T-helper 2 cell treated with Interferon-gamma antibody and Interleukin-4, amounts not matched to agents 5 μg/mL and 100 μg/mL, for 36 hours (primary cell): Measurements from ENCODE around the gene VRK1.

Source experiments
- DNase-seq: peaks from one replicate; pipeline ENCODE4 v3.0.0; 2021; ENCODE audit warnings: low spot score
- H3K27ac Mint-ChIP-seq: one replicate; pipeline ENCODE4 v1.8.0; 2021; ENCODE audit warnings: mild to moderate bottlenecking, mixed read lengths
- H3K27me3 Mint-ChIP-seq: one replicate; pipeline ENCODE4 v1.8.0; 2021; ENCODE audit warnings: low read depth, mixed read lengths
- H3K36me3 Mint-ChIP-seq: one replicate; pipeline ENCODE4 v1.8.0; 2021; ENCODE audit warnings: low read depth, mixed read lengths
- H3K4me1 Mint-ChIP-seq: one replicate; pipeline ENCODE4 v1.8.0; 2021; ENCODE audit warnings: low read depth, mixed read lengths
- H3K4me3 Mint-ChIP-seq: one replicate; pipeline ENCODE4 v1.8.0; 2022; ENCODE audit warnings: mild to moderate bottlenecking, moderate library complexity, mixed read lengths
- H3K9me3 Mint-ChIP-seq: one replicate; pipeline ENCODE4 v1.8.0; 2021; ENCODE audit warnings: mixed read lengths

Gene VRK1

GRCh38 chr14:96776791-96777190, 20.4 kb upstream of the VRK1 start:
- Mint-ChIP-seq H3K36me3 (no peaks in the 10 kb centered on the region), H3K4me3 (no peak overlapping the region), H3K27me3 (peaks cover 14% of the 10 kb centered on the region), H3K9me3 (no peaks in the 10 kb centered on the region), H3K27ac (no peak overlapping the region), H3K4me1 (no peaks in the 10 kb centered on the region)
- DNase-seq = no peak

GRCh38 chr14:96780500-96780899, 16.7 kb upstream of the VRK1 start:
- DNase-seq = no peak
- Mint-ChIP-seq H3K9me3 (no peaks in the 10 kb centered on the region), H3K36me3 (no peaks in the 10 kb centered on the region), H3K4me1 (no peaks in the 10 kb centered on the region), H3K27me3 (peaks cover 21% of the 10 kb centered on the region), H3K4me3 (no peak overlapping the region), H3K27ac (no peak overlapping the region)

GRCh38 chr14:96781371-96781770, 15.8 kb upstream of the VRK1 start:
- H3K27ac Mint-ChIP-seq = no peak overlapping the region
- H3K4me1 Mint-ChIP-seq = no peaks in the 10 kb centered on the region
- H3K4me3 Mint-ChIP-seq = no peak overlapping the region
- no peaks in the 10 kb centered on the region for H3K9me3 Mint-ChIP-seq
- H3K36me3 Mint-ChIP-seq = no peaks in the 10 kb centered on the region
- DNase-seq = no peak
- H3K27me3 Mint-ChIP-seq = peaks cover 25% of the 10 kb centered on the region

- DNase-seq = no peak
- H3K4me1 Mint-ChIP-seq = no peaks in the 10 kb centered on the region
- no peaks in the 10 kb centered on the region for H3K36me3 Mint-ChIP-seq
- no peak overlapping the region for H3K4me3 Mint-ChIP-seq
- peaks cover 28% of the 10 kb centered on the region for H3K27me3 Mint-ChIP-seq
- no peaks in the 10 kb centered on the region for H3K9me3 Mint-ChIP-seq
- H3K27ac Mint-ChIP-seq = no peak overlapping the region
These were observed 14.7 kb upstream of the VRK1 start for GRCh38 chr14:96782436-96782835.

GRCh38 chr14:96783043-96783914, 13.9 kb upstream of the VRK1 start:
- Mint-ChIP-seq H3K27ac (no peak overlapping the region), H3K9me3 (no peaks in the 10 kb centered on the region), H3K27me3 (peaks cover 25% of the 10 kb centered on the region), H3K36me3 (no peaks in the 10 kb centered on the region), H3K4me1 (no peaks in the 10 kb centered on the region), H3K4me3 (no peak overlapping the region)
- DNase-seq = no peak

- peaks cover 25% of the 10 kb centered on the region for H3K27me3 Mint-ChIP-seq
- no peak overlapping the region for H3K27ac Mint-ChIP-seq
- no peak for DNase-seq
- H3K9me3 Mint-ChIP-seq = no peaks in the 10 kb centered on the region
- no peak overlapping the region for H3K4me3 Mint-ChIP-seq
- H3K36me3 Mint-ChIP-seq = no peaks in the 10 kb centered on the region
- no peaks in the 10 kb centered on the region for H3K4me1 Mint-ChIP-seq
These were observed 13.3 kb upstream of the VRK1 start for GRCh38 chr14:96783915-96784224.

- Mint-ChIP-seq H3K9me3 (no peaks in the 10 kb centered on the region), H3K36me3 (no peaks in the 10 kb centered on the region), H3K4me1 (peaks cover under 1% of the 10 kb centered on the region), H3K4me3 (no peak overlapping the region), H3K27ac (no peak overlapping the region), H3K27me3 (peaks cover 21% of the 10 kb centered on the region)
- DNase-seq = no peak
These were observed 7.0 kb upstream of the VRK1 start for GRCh38 chr14:96790186-96790585.

- Mint-ChIP-seq H3K4me3 (no peak overlapping the region), H3K27ac (no peak overlapping the region), H3K4me1 (peaks cover 3% of the 10 kb centered on the region), H3K9me3 (no peaks in the 10 kb centered on the region), H3K27me3 (peaks cover 19% of the 10 kb centered on the region), H3K36me3 (no peaks in the 10 kb centered on the region)
- DNase-seq = no peak
These were observed 6.5 kb upstream of the VRK1 start for GRCh38 chr14:96790706-96791105.

- no peak for DNase-seq
- Mint-ChIP-seq H3K27me3 (peaks cover 14% of the 10 kb centered on the region), H3K4me3 (no peak overlapping the region), H3K27ac (no peak overlapping the region), H3K36me3 (no peaks in the 10 kb centered on the region), H3K4me1 (peaks cover 5% of the 10 kb centered on the region), H3K9me3 (no peaks in the 10 kb centered on the region)
These were observed 5.2 kb upstream of the VRK1 start for GRCh38 chr14:96792003-96792402.

- H3K4me1 Mint-ChIP-seq = peaks cover 6% of the 10 kb centered on the region
- no peak for DNase-seq
- H3K27ac Mint-ChIP-seq = no peak overlapping the region
- H3K36me3 Mint-ChIP-seq = no peaks in the 10 kb centered on the region
- H3K27me3 Mint-ChIP-seq = peaks cover 14% of the 10 kb centered on the region
- H3K4me3 Mint-ChIP-seq = no peak overlapping the region
- H3K9me3 Mint-ChIP-seq = no peaks in the 10 kb centered on the region
These were observed 4.6 kb upstream of the VRK1 start for GRCh38 chr14:96792591-96792990.

- no peaks in the 10 kb centered on the region for H3K36me3 Mint-ChIP-seq
- no peaks in the 10 kb centered on the region for H3K9me3 Mint-ChIP-seq
- H3K27me3 Mint-ChIP-seq = peaks cover 14% of the 10 kb centered on the region
- H3K27ac Mint-ChIP-seq = no peak overlapping the region
- no peak overlapping the region for H3K4me3 Mint-ChIP-seq
- no peak for DNase-seq
- peaks cover 11% of the 10 kb centered on the region for H3K4me1 Mint-ChIP-seq
These were observed 3.6 kb upstream of the VRK1 start for GRCh38 chr14:96793547-96793946.

GRCh38 chr14:96795109-96795828, 1.9 kb upstream of the VRK1 start:
- Mint-ChIP-seq H3K27me3 (peaks cover 12% of the 10 kb centered on the region), H3K9me3 (no peaks in the 10 kb centered on the region), H3K4me1 (peaks cover 24% of the 10 kb centered on the region), H3K4me3 (no peak overlapping the region), H3K36me3 (peaks cover 3% of the 10 kb centered on the region), H3K27ac (no peak overlapping the region)
- peak; percentile 7 for DNase-seq

- DNase-seq = peak; percentile 45
- peaks cover 3% of the 10 kb centered on the region for H3K36me3 Mint-ChIP-seq
- peak overlapping the region; percentile 90 for H3K4me3 Mint-ChIP-seq
- peaks cover 29% of the 10 kb centered on the region for H3K4me1 Mint-ChIP-seq
- peak overlapping the region; percentile 86 for H3K27ac Mint-ChIP-seq
- peaks cover 8% of the 10 kb centered on the region for H3K27me3 Mint-ChIP-seq
- H3K9me3 Mint-ChIP-seq = no peaks in the 10 kb centered on the region
These were observed 584 bp downstream of the VRK1 start for GRCh38 chr14:96797582-96798349.

- peaks cover 3% of the 10 kb centered on the region for H3K36me3 Mint-ChIP-seq
- no peak for DNase-seq
- H3K4me3 Mint-ChIP-seq = peak overlapping the region; percentile 90
- no peaks in the 10 kb centered on the region for H3K9me3 Mint-ChIP-seq
- H3K27ac Mint-ChIP-seq = no peak overlapping the region
- peaks cover 37% of the 10 kb centered on the region for H3K4me1 Mint-ChIP-seq
- peaks cover 4% of the 10 kb centered on the region for H3K27me3 Mint-ChIP-seq
These were observed 1.8 kb downstream of the VRK1 start for GRCh38 chr14:96798956-96799355.
